K562 (cell line): ENCODE results near the gene KDM4C. TPM values are rescaled to one million over a fixed set of nuclear protein-coding genes. Genes with fewer than 3 reads are reported as not detected.

Experiments used
- NFRKB ChIP-seq: fragments of 450-650 bp; IDR thresholded peaks from 2 replicates; pipeline ENCODE4 v1.6.1; 2016; ENCODE audit warnings: low read depth
- polyA plus RNA-seq, 8 experiments: library from polyadenylated mRNA; depleted of rRNA in 4 of 8; stranded (reverse) in 5 of 8; unstranded in 3 of 8; fragments of >200 nt; fragmentation: Nextera tagmentation in 2 of 8; fragmentation: Illumina TruSeq in 1 of 8; extraction: Ambion mirVana in 2 of 8; extraction: Trizol in 1 of 8; gene quantifications; 2 replicates each; pipeline versions ENCODE4 v1.2.1 to v1.2.3, GENCODE V29; 2011 to 2014; ENCODE audit warnings: inconsistent platforms in 1 of 8, missing spikeins in 1 of 8
- total RNA-seq, 7 experiments: library from RNA; depleted of rRNA in 6 of 7; stranded (reverse); fragments of >200 nt in 6 of 7; fragmentation: Illumina TruSeq in 2 of 7; extraction: Trizol in 2 of 7; gene quantifications; 2 replicates each; pipeline versions ENCODE4 v1.2.1 to v1.2.3, GENCODE V29; 2011 to 2021; ENCODE audit warnings: low replicate concordance in 1 of 7
- TF ChIP-seq, protein P1 (sequence below): fragments of 200-600 bp; sonication (generic); IDR thresholded peaks from one replicate; pipeline ENCODE4 v1.6.1; 2012; ENCODE audit warnings: mild to moderate bottlenecking, low read depth, low read length, inconsistent platforms

The KDM4C gene
- total and polyA plus RNA-seq, 9 of the 15 experiments (the other 6 are each of a cell fraction or from before 2014, with no cell fraction given): 5.4 to 17.0 (median 12.6) TPM

GRCh38 chr9:7135735-7136134 is 378.0 kb downstream of the KDM4C start (continued):
- TF ChIP-seq, protein P1, sequence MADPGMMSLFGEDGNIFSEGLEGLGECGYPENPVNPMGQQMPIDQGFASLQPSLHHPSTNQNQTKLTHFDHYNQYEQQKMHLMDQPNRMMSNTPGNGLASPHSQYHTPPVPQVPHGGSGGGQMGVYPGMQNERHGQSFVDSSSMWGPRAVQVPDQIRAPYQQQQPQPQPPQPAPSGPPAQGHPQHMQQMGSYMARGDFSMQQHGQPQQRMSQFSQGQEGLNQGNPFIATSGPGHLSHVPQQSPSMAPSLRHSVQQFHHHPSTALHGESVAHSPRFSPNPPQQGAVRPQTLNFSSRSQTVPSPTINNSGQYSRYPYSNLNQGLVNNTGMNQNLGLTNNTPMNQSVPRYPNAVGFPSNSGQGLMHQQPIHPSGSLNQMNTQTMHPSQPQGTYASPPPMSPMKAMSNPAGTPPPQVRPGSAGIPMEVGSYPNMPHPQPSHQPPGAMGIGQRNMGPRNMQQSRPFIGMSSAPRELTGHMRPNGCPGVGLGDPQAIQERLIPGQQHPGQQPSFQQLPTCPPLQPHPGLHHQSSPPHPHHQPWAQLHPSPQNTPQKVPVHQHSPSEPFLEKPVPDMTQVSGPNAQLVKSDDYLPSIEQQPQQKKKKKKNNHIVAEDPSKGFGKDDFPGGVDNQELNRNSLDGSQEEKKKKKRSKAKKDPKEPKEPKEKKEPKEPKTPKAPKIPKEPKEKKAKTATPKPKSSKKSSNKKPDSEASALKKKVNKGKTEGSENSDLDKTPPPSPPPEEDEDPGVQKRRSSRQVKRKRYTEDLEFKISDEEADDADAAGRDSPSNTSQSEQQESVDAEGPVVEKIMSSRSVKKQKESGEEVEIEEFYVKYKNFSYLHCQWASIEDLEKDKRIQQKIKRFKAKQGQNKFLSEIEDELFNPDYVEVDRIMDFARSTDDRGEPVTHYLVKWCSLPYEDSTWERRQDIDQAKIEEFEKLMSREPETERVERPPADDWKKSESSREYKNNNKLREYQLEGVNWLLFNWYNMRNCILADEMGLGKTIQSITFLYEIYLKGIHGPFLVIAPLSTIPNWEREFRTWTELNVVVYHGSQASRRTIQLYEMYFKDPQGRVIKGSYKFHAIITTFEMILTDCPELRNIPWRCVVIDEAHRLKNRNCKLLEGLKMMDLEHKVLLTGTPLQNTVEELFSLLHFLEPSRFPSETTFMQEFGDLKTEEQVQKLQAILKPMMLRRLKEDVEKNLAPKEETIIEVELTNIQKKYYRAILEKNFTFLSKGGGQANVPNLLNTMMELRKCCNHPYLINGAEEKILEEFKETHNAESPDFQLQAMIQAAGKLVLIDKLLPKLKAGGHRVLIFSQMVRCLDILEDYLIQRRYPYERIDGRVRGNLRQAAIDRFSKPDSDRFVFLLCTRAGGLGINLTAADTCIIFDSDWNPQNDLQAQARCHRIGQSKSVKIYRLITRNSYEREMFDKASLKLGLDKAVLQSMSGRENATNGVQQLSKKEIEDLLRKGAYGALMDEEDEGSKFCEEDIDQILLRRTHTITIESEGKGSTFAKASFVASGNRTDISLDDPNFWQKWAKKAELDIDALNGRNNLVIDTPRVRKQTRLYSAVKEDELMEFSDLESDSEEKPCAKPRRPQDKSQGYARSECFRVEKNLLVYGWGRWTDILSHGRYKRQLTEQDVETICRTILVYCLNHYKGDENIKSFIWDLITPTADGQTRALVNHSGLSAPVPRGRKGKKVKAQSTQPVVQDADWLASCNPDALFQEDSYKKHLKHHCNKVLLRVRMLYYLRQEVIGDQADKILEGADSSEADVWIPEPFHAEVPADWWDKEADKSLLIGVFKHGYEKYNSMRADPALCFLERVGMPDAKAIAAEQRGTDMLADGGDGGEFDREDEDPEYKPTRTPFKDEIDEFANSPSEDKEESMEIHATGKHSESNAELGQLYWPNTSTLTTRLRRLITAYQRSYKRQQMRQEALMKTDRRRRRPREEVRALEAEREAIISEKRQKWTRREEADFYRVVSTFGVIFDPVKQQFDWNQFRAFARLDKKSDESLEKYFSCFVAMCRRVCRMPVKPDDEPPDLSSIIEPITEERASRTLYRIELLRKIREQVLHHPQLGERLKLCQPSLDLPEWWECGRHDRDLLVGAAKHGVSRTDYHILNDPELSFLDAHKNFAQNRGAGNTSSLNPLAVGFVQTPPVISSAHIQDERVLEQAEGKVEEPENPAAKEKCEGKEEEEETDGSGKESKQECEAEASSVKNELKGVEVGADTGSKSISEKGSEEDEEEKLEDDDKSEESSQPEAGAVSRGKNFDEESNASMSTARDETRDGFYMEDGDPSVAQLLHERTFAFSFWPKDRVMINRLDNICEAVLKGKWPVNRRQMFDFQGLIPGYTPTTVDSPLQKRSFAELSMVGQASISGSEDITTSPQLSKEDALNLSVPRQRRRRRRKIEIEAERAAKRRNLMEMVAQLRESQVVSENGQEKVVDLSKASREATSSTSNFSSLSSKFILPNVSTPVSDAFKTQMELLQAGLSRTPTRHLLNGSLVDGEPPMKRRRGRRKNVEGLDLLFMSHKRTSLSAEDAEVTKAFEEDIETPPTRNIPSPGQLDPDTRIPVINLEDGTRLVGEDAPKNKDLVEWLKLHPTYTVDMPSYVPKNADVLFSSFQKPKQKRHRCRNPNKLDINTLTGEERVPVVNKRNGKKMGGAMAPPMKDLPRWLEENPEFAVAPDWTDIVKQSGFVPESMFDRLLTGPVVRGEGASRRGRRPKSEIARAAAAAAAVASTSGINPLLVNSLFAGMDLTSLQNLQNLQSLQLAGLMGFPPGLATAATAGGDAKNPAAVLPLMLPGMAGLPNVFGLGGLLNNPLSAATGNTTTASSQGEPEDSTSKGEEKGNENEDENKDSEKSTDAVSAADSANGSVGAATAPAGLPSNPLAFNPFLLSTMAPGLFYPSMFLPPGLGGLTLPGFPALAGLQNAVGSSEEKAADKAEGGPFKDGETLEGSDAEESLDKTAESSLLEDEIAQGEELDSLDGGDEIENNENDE: no peak
- TF ChIP-seq NFRKB: no peak
